ENCODE measurements around the gene TEAD1. TPM values are rescaled to one million over a fixed set of nuclear protein-coding genes. Genes with fewer than 3 reads are reported as not detected.

TEAD1 gene
- total and polyA plus RNA-seq, 9 of the 15 experiments (the other 6 are each of a cell fraction or from before 2014, with no cell fraction given), result 1.7 to 17.7 (median 10.8) TPM

- no peaks in the 10 kb centered on the region for H4K20me1 ChIP-seq (replicated peaks; ENCODE audit: control insufficient read depth, insufficient read depth, low read length)
- POLR2A ChIA-PET, result interaction anchor here (1.5 kb wide), 2 partner anchors 9 to 11 kb away, joined by 3 to 4 read pairs; no protein-coding TSS in a partner anchor
- no peak overlapping the region for H2AFZ ChIP-seq (ENCODE audit: low read depth, low read length)
- DNase-seq (ENCODE audit: extremely low read depth in 1 of 4, low spot score in 3 of 4), result no peak
- H3K4me1 ChIP-seq (replicated peaks in 1 of 2; ENCODE audit: control insufficient read depth in 2 of 2, insufficient read depth in 2 of 2, low read length in 2 of 2), result peaks cover 0 to 11% of the 10 kb centered on the region in 2 experiments; a peak in 2 of 5 replicates
- ATAC-seq, result no peak; the same call in 1 of the 3 replicates
- 66% methylated on average over 7 of the region's 7 CpGs for WGBS (ENCODE audit: insufficient coverage, low coverage, missing lambda C conversion rate)
- no peaks in the 10 kb centered on the region for H3K9me1 ChIP-seq (ENCODE audit: control insufficient read depth, insufficient read depth, low read length)
- in situ Hi-C loops (cut with MboI), result no loop called here
- H3K9ac ChIP-seq (ENCODE audit: insufficient read depth in 1 of 2, low read depth in 2 of 2, low read length in 2 of 2), result no peak overlapping the region
- H3K27ac ChIP-seq (ENCODE audit: extremely low read depth, low read depth, low read length), result no peak overlapping the region
- H3K4me3 ChIP-seq, result no peak overlapping the region
- no peaks in the 10 kb centered on the region; the same call in 2 of the 3 replicates for H3K79me2 ChIP-seq (ENCODE audit: control insufficient read depth, insufficient read depth, low read length)
- no peaks in the 10 kb centered on the region for H3K36me3 ChIP-seq (ENCODE audit: control insufficient read depth, insufficient read depth, low read length)
- no peaks in the 10 kb centered on the region for H3K9me3 ChIP-seq (replicated peaks; ENCODE audit: control insufficient read depth, insufficient read depth, low read depth, low read length)
- no peak for FAIRE-seq
- CTCF ChIA-PET (ENCODE audit: low intra/inter-chr PET ratio), result no interaction called here
- H3K4me2 ChIP-seq (ENCODE audit: insufficient read depth, low read length), result no peak overlapping the region
- no peaks in the 10 kb centered on the region for H3K27me3 ChIP-seq (ENCODE audit: control insufficient read depth in 2 of 2, insufficient read depth in 2 of 2, low read length in 2 of 2)
- intact Hi-C loops (cut with micrococcal nuclease), result no loop called here
- TF ChIP-seq ZNF668 (CRISPR knock-in tag; IDR thresholded peaks at IDR 0.05) (no peak), ZBTB40 (IDR thresholded peaks at IDR 0.05) (no peak), ZBTB40 (CRISPR knock-in tag; IDR thresholded peaks at IDR 0.05) (no peak), ZNF23 (CRISPR knock-in tag; IDR thresholded peaks at IDR 0.05) (no peak), FOXK1 (CRISPR knock-in tag; IDR thresholded peaks at IDR 0.05; ENCODE audit: borderline replicate concordance) (no peak), ZNF324 (CRISPR knock-in tag; IDR thresholded peaks at IDR 0.05) (no peak), NR3C1 (CRISPR knock-in tag; IDR thresholded peaks at IDR 0.05) (no peak)
- no TSS peak for BruUV-seq (replicated peaks)
Observed at GRCh38 chr11:12735262-12735661, 61.0 kb downstream of the TEAD1 start.
